HG02884 (cell line): ENCODE results near the gene CLIP4.

Experiments used
- ATAC-seq: cut with Tn5 transposase; IDR thresholded peaks from one replicate; pipeline ENCODE4 v1.9.1; 2021; ENCODE audit warnings: mild to moderate bottlenecking, moderate library complexity; ENCODE audit not compliant: unreplicated experiment

CLIP4 gene

GRCh38 chr2:29129586-29130281, 14.5 kb downstream of the CLIP4 start:
- ATAC-seq = no peak

- ATAC-seq = no peak
Observed at GRCh38 chr2:29130295-29130694, 15.1 kb downstream of the CLIP4 start.

GRCh38 chr2:29134933-29135332, 19.7 kb downstream of the CLIP4 start:
- no peak for ATAC-seq

- no peak for ATAC-seq
Observed at GRCh38 chr2:29139152-29139551, 23.9 kb downstream of the CLIP4 start.

GRCh38 chr2:29139731-29140130, 24.5 kb downstream of the CLIP4 start:
- no peak for ATAC-seq

GRCh38 chr2:29143657-29144056, 28.4 kb downstream of the CLIP4 start:
- no peak for ATAC-seq

GRCh38 chr2:29146197-29146596, 31.0 kb downstream of the CLIP4 start:
- ATAC-seq = no peak

GRCh38 chr2:29147963-29148362, 32.7 kb downstream of the CLIP4 start:
- no peak for ATAC-seq

GRCh38 chr2:29154610-29155009, 39.4 kb downstream of the CLIP4 start:
- ATAC-seq = no peak

- ATAC-seq = no peak
Observed at GRCh38 chr2:29155578-29155977, 40.4 kb downstream of the CLIP4 start.

GRCh38 chr2:29157131-29157530, 41.9 kb downstream of the CLIP4 start:
- ATAC-seq = no peak

GRCh38 chr2:29159125-29159524, 43.9 kb downstream of the CLIP4 start:
- no peak for ATAC-seq

GRCh38 chr2:29160184-29160583, 45.0 kb downstream of the CLIP4 start:
- ATAC-seq = no peak

- ATAC-seq = no peak
Observed at GRCh38 chr2:29162204-29162928, 47.2 kb downstream of the CLIP4 start.

GRCh38 chr2:29164091-29164846, 49.1 kb downstream of the CLIP4 start:
- ATAC-seq = no peak

GRCh38 chr2:29165362-29166241, 50.4 kb downstream of the CLIP4 start:
- ATAC-seq = no peak

GRCh38 chr2:29166242-29167039, 51.2 kb downstream of the CLIP4 start:
- no peak for ATAC-seq

- no peak for ATAC-seq
Observed at GRCh38 chr2:29174937-29175336, 59.7 kb downstream of the CLIP4 start.

- ATAC-seq = no peak
Observed at GRCh38 chr2:29175338-29175737, 60.1 kb downstream of the CLIP4 start.

- ATAC-seq = no peak
Observed at GRCh38 chr2:29182334-29182733, 67.1 kb downstream of the CLIP4 start.
